Trophoblast cell (in vitro differentiated cells and primary cell): ENCODE data around the gene GPX5.
"Not testable (repeated sequence)": the region's sequence is repeated elsewhere in the genome, so short reads cannot be mapped to it uniquely, and the experiment has no call there.

Experiments
- DNase-seq, 2 donors: peaks; one replicate each; pipeline ENCODE4 v3.0.0-alpha.2; 2016
- H2AFZ ChIP-seq: 2 replicates; pipeline ENCODE4 v1.6.1; 2013; ENCODE audit warnings: low read length, moderate library complexity, mild to moderate bottlenecking; ENCODE audit not compliant: insufficient read depth, poor library complexity
- H2AK5ac ChIP-seq: 2 replicates; pipeline ENCODE4 v1.6.1; 2013; ENCODE audit warnings: mild to moderate bottlenecking, low read length
- H2BK120ac ChIP-seq: 2 replicates; pipeline ENCODE4 v1.6.1; 2013; ENCODE audit warnings: low read length, mild to moderate bottlenecking, moderate library complexity; ENCODE audit not compliant: insufficient read depth, poor library complexity
- H2BK12ac ChIP-seq: 2 replicates; pipeline ENCODE4 v1.6.1; 2013; ENCODE audit warnings: mild to moderate bottlenecking, low read length, moderate library complexity
- H2BK5ac ChIP-seq: 2 replicates; pipeline ENCODE4 v1.6.1; 2013; ENCODE audit warnings: low read length, low read depth, moderate library complexity, mild to moderate bottlenecking; ENCODE audit not compliant: poor library complexity
- H3K14ac ChIP-seq: 2 replicates; pipeline ENCODE4 v1.6.1; 2013; ENCODE audit warnings: mild to moderate bottlenecking, low read length
- H3K18ac ChIP-seq: 2 replicates; pipeline ENCODE4 v1.6.1; 2013; ENCODE audit warnings: mild to moderate bottlenecking, low read length
- H3K23ac ChIP-seq: 2 replicates; pipeline ENCODE4 v1.6.1; 2013; ENCODE audit warnings: low read length
- H3K27ac ChIP-seq: 2 replicates; pipeline ENCODE4 v1.5.1; 2013; ENCODE audit warnings: low read depth, mild to moderate bottlenecking, inconsistent platforms, low read length, moderate library complexity
- H3K27me3 ChIP-seq: 2 replicates; pipeline ENCODE4 v1.6.1; 2013; ENCODE audit warnings: inconsistent platforms, mild to moderate bottlenecking, low read length, moderate library complexity; ENCODE audit not compliant: insufficient read depth
- H3K36me3 ChIP-seq, 2 experiments: 1 replicate in 1 of 2; 2 replicates in 1 of 2; pipeline ENCODE4 v1.6.1; 2013; ENCODE audit warnings: low read length in 2 of 2, mild to moderate bottlenecking in 2 of 2, moderate library complexity in 1 of 2; ENCODE audit not compliant: insufficient read depth in 2 of 2, control insufficient read depth in 1 of 2
- H3K4ac ChIP-seq: 2 replicates; pipeline ENCODE4 v1.6.1; 2013; ENCODE audit warnings: low read depth, mild to moderate bottlenecking, low read length, moderate library complexity
- H3K4me1 ChIP-seq, 2 experiments: 1 replicate in 1 of 2; 2 replicates in 1 of 2; pipeline ENCODE4 v1.6.1; 2013; ENCODE audit warnings: low read length in 2 of 2, mild to moderate bottlenecking in 2 of 2, moderate library complexity in 1 of 2; ENCODE audit not compliant: insufficient read depth in 2 of 2, control insufficient read depth in 1 of 2
- H3K4me2 ChIP-seq: 2 replicates; pipeline ENCODE4 v1.6.1; 2013; ENCODE audit warnings: inconsistent platforms, mild to moderate bottlenecking, low read length, moderate library complexity
- H3K4me3 ChIP-seq: 2 replicates; pipeline ENCODE4 v1.5.1; 2013; ENCODE audit warnings: mild to moderate bottlenecking, low read depth, low read length, inconsistent platforms
- H3K79me1 ChIP-seq: one replicate; pipeline ENCODE4 v1.6.1; 2013; ENCODE audit warnings: low read length
- H3K79me2 ChIP-seq: 2 replicates; pipeline ENCODE4 v1.6.1; 2013; ENCODE audit warnings: low read length, mild to moderate bottlenecking; ENCODE audit not compliant: control insufficient read depth, insufficient read depth, poor library complexity
- H3K9ac ChIP-seq: 2 replicates; pipeline ENCODE4 v1.6.1; 2013; ENCODE audit warnings: mild to moderate bottlenecking, low read length
- H3K9me3 ChIP-seq: 2 replicates; pipeline ENCODE4 v1.6.1; 2013; ENCODE audit warnings: low read depth, mild to moderate bottlenecking, control low read depth, inconsistent platforms, low read length; ENCODE audit not compliant: insufficient read depth
- H4K12ac ChIP-seq: 2 replicates; pipeline ENCODE4 v1.6.1; 2013; ENCODE audit warnings: low read depth, mild to moderate bottlenecking, low read length, moderate library complexity
- H4K8ac ChIP-seq: 2 replicates; pipeline ENCODE4 v1.6.1; 2013; ENCODE audit warnings: low read depth, mild to moderate bottlenecking, low read length, moderate library complexity
- H4K91ac ChIP-seq: one replicate; pipeline ENCODE4 v1.6.1; 2013; ENCODE audit warnings: low read depth, mild to moderate bottlenecking, low read length, moderate library complexity
- WGBS: extraction: QIAGEN DNeasy Blood & Tissue Kit; methylation state at CpG from one replicate; pipeline ENCODE4 v1.1.7; 2013; ENCODE audit warnings: missing lambda C conversion rate; ENCODE audit not compliant: insufficient read length, insufficient coverage; ENCODE audit errors: extremely low coverage; 5-methylcytosine and 5-hydroxymethylcytosine counted together

GPX5 gene

DNA sequence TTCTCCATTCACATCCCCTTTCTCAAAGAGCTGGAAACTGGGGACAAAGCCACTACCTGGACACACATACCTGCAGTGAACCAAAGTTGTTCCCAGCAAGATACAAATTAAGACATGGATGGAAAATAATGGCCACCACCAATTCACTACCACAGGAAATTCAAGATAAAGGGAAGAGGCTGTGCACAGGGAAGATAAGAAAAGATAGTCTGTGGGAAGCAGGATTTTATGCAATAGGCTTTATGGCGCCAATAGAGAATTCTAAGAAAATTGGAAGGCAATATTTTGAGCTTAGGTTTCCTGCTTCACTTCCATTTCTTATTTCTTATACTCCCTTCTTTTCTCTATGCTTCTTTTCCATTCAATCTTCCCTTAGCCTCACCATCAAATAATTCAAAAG is 19.9 kb upstream of the GPX5 start:
- Histone ChIP-seq H3K9ac (no peak overlapping the region), H3K27me3 (no peaks in the 10 kb centered on the region), H2BK12ac (no peak overlapping the region), H3K4me3 (no peak overlapping the region), H2BK120ac (no peak overlapping the region), H4K12ac (no peak overlapping the region), H3K27ac (no peak overlapping the region), H3K9me3 (peaks cover 1% of the 10 kb centered on the region), H2AK5ac (no peak overlapping the region), H2BK5ac (no peak overlapping the region), H3K14ac (no peak overlapping the region), H3K79me1 (no peaks in the 10 kb centered on the region), H3K4me2 (no peak overlapping the region), H4K8ac (no peak overlapping the region), H3K4ac (no peak overlapping the region), H3K18ac (no peak overlapping the region), H3K23ac (no peak overlapping the region), H2AFZ (no peak overlapping the region), H3K79me2 (no peaks in the 10 kb centered on the region), H4K91ac (no peak overlapping the region), H3K4me1 (no peaks in the 10 kb centered on the region), H3K36me3 (no peaks in the 10 kb centered on the region)
- no peak for DNase-seq
- no CpG with 5 or more reads among the region's 1 CpG for WGBS

DNA sequence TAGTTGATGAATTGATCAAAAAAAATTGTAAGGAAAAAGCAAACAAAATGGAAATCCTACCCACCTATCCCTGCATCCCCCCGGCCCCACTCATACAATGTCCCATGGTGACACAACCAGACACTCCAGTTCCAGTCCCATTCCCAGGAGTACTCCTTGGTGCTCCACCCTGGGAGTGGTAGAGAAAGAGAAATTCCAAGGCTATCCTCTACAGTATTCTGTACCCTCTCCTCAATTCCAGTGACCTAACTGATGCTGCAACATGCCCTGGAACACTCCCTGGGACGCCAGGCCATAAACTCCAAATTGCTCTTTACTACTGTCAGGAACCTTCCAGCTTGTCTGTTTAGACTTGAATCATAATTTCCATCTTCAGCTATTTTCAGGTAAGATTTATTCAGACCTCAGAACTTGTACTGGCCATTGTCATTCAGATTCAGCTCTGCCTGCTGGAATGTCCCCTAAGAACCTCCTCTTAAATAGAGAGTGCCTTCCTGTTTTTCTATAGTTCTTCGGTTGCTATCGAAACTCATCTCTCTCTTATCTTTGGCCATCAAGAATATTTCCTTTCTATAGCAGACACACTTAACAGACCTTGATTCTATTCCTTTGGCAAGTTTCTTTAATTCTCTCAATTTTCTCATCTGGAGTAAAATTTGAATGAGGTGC is 18.7 kb upstream of the GPX5 start:
- H3K79me2 ChIP-seq: no peaks in the 10 kb centered on the region
- DNase-seq: no peak
- no CpG with 5 or more reads among the region's 4 CpGs for WGBS
- no peak overlapping the region for H4K12ac ChIP-seq
- no peaks in the 10 kb centered on the region for H3K36me3 ChIP-seq
- peaks cover 2% of the 10 kb centered on the region for H3K9me3 ChIP-seq
- no peak overlapping the region for H2BK120ac ChIP-seq
- no peak overlapping the region for H2BK12ac ChIP-seq
- H3K4me3 ChIP-seq: no peak overlapping the region
- no peak overlapping the region for H3K9ac ChIP-seq
- no peaks in the 10 kb centered on the region for H3K4me1 ChIP-seq
- no peak overlapping the region for H3K27ac ChIP-seq
- no peak overlapping the region for H4K8ac ChIP-seq
- H3K79me1 ChIP-seq: no peaks in the 10 kb centered on the region
- no peak overlapping the region for H4K91ac ChIP-seq
- H2BK5ac ChIP-seq: no peak overlapping the region
- H3K23ac ChIP-seq: no peak overlapping the region
- no peak overlapping the region for H3K4me2 ChIP-seq
- H3K14ac ChIP-seq: no peak overlapping the region
- H3K18ac ChIP-seq: no peak overlapping the region
- no peak overlapping the region for H2AK5ac ChIP-seq
- no peak overlapping the region for H2AFZ ChIP-seq
- H3K27me3 ChIP-seq: no peaks in the 10 kb centered on the region
- no peak overlapping the region for H3K4ac ChIP-seq

DNA sequence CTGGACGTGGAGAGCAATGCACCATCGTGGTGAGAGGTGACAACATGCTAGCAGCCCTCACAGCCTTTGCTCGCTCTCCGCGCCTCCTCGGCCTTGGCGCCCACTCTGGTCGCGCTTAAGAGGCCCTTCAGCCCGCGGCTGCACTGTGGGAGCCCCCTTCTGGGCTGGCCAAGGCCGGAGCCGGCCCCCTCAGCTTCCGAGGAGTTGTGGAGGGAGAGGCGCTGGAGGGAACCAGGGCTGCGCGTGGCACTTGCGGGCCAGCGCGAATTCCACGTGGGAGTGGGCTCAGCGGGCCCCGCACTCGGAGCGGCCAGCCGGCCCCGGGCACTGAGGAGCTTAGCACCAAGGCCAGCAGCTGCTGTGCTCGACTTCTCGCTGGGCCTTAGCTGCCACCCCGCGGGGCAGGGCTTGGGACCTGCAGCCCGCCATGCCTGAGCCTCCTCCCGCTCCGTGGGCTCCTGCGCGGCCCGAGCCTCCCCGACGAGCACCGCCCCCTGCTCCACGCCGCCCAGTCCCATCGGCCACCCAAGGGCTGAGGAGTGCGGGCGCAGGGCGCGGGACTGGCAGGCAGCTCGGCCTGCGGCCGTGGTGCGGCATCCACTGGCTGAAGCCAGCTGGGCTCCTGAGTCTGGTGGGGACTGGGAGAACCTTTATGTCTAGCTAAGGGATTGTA is 13.9 kb upstream of the GPX5 start:
- no peak for DNase-seq
- WGBS: no CpG with 5 or more reads among the region's 51 CpGs

DNA sequence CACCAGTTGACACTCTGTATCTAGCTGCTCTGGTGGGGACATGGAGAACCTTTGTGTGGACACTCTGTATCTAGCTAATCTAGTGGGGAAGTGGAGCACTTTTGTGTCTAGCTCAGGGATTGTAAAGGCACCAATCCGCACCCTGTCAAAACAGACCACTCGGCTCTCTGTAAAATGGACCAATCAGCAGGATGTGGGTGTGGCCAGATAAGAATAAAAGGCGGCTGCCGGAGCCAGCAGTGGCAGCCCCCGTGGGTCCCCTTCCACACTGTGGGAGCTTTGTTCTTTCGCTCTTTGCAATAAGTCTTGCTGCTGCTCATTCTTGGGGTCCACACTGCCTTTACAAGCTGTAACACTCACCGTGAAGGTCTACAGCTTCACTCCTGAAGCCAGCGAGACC is 13.3 kb upstream of the GPX5 start:
- not testable (repeated sequence) for H2BK12ac ChIP-seq, H3K79me2 ChIP-seq, DNase-seq, H3K14ac ChIP-seq, H2AK5ac ChIP-seq, H2BK120ac ChIP-seq, H3K9me3 ChIP-seq, H4K91ac ChIP-seq, H4K12ac ChIP-seq, H4K8ac ChIP-seq, H3K18ac ChIP-seq, H2AFZ ChIP-seq, H3K79me1 ChIP-seq, H3K36me3 ChIP-seq, H3K4me1 ChIP-seq, H2BK5ac ChIP-seq, H3K4ac ChIP-seq, H3K9ac ChIP-seq, H3K4me3 ChIP-seq, H3K27me3 ChIP-seq, H3K23ac ChIP-seq, H3K4me2 ChIP-seq, H3K27ac ChIP-seq
- WGBS: no CpG with 5 or more reads among the region's 8 CpGs

More for the DNA sequence above, 13.9 kb upstream of the GPX5 start:
- Histone ChIP-seq H3K18ac (no peak overlapping the region), H3K36me3 (no peaks in the 10 kb centered on the region), H3K4me2 (no peak overlapping the region), H2AFZ (no peak overlapping the region), H3K9ac (no peak overlapping the region), H3K4ac (no peak overlapping the region), H4K91ac (no peak overlapping the region), H3K79me1 (no peaks in the 10 kb centered on the region), H3K23ac (no peak overlapping the region), H2AK5ac (no peak overlapping the region), H3K4me1 (no peaks in the 10 kb centered on the region), H4K12ac (no peak overlapping the region), H3K14ac (no peak overlapping the region), H2BK5ac (no peak overlapping the region), H3K4me3 (no peak overlapping the region), H3K27ac (no peak overlapping the region), H3K79me2 (no peaks in the 10 kb centered on the region), H3K9me3 (peaks cover 2% of the 10 kb centered on the region), H4K8ac (no peak overlapping the region), H3K27me3 (no peaks in the 10 kb centered on the region), H2BK120ac (no peak overlapping the region), H2BK12ac (no peak overlapping the region)
